GM15510 (cell line): ENCODE data around the gene DENND6B.

ENCODE experiments used
- POLR2A ChIP-seq: IDR thresholded peaks from 3 replicates; pipeline ENCODE4 v1.6.1; 2011; ENCODE audit warnings: borderline replicate concordance; ENCODE audit not compliant: insufficient read length; ENCODE audit errors: extremely low read depth

DENND6B gene

DNA sequence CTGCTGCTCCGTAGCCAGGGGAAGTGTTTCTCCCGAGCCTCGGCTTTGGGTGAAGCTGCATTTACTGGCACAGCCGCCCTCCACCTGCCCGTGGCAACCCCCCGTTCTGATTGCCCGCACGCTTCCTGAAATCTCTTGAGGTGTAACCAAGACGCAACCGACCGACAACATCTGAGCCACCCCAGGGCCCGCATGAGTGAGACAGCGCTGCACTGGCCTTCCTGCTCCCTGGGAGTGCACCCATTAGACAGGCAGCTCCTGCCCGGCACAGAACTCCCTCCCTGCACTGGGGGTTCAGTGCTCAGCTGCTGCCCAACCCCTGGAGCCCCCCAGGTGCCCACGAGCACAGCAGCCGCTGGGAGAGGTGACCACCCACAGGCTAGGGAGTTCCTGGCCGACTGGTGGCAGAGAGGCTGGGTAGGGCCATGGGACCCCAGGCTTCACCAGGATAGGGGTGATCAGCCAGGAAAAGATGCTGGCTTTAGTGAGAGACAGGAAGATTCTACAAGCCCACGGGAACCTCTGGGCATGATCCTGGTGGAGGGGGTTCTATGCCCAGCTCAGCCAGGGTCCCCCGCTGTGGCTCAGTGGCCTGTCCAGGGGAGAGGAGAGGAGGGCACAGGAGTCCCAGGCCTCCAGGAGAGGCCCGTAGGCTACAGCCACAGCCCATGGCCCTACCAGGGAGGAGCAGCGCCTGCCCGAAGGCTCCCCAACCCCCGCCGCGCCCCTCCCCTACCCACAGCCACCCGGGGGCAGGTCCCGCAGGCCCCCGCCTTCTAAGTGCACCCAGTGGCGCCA lies 34.0 kb downstream of the DENND6B start:
- TF ChIP-seq POLR2A: no peak

DNA sequence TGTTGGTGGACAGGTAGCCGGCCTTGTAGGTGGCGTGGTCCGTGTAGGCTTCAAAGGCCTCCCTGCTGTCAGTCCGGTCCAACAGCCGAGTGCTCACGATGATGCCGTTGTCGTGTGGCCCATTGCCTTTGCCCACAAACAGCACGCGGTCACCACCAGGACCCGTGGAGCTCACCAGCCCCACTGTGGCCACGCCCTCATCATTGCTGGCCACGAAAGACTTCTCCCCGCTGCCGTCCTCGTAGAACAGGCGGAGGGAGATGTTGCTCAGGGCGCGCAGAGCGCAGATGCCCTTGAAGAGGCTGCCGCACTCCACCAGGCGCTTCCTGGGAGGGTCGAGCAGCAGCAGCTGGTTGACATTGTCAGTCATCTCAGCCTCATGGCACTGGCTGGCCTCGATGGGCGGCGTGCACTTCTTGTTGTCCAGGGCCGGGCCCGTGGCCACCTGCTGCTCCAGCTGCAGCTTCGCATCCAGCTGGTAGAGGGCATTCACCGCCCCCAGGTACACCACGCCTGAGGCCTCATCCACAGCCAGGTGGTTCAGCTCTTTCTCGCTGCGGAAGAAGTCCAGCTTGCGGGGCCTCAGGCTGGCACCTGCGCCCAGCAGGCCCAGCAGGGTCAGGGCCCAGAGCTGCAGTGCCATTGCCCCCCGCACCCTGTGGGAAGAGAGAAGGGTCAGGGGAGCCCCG lies 36.7 kb downstream of the DENND6B start:
- TF ChIP-seq POLR2A: no peak

DNA sequence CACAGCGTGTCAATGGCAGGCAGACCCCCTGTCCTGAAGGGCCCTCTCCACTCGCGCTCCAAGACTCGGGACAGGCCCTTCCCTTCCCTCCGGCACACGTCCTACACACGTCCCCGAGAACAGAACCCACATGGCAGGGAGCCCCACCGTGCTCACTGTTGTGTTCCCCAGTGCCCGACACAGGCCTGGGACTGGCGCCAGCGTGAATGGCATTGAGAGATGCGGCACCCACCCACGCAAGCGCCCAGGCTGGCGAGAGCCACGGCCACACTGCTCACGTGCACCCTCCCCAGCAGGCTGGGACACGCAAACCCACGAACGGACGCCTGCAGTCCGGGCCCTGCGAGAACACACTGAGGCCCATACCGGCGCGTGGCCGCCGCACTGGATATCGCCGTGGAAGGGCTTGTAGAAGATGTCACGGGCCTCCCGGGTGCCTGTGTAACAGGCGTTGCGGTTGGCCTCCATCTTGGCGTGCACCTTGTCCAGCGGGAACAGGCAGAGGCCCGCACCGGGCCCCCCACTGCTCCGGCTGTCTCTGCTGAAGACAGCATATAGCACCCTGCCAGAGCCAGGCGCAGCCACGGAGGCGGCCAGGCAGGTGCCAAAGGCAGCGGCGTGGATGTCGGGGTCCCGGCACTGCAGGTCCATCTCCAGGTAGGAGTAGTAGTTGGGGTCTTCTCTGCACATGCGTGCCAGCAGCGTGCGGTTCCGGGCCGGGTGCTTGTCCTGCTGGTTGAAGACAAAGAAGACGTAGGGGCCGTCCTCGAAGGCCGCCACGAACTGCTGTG lies 37.5 kb downstream of the DENND6B start:
- no peak for TF ChIP-seq POLR2A

DNA sequence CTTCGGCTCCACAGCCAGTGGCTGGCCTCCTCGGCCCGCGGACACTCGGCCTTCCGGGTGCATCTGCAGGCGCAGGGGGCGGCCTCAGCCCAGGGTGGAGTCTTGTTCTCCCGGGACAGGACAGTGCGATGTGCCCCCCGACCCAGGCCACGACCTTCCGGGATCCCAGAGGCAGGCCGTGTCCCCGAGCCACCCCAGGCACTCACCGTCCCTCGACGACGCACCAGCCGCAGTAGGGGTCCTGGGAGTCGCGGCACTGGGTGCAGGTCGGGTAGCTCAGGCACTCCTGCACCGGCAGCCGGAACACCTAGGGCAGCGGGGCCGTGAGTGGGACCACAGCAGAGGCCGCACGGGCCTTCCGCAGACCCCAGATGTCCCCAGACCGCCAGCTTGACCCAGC lies 39.1 kb downstream of the DENND6B start:
- no peak for TF ChIP-seq POLR2A

DNA sequence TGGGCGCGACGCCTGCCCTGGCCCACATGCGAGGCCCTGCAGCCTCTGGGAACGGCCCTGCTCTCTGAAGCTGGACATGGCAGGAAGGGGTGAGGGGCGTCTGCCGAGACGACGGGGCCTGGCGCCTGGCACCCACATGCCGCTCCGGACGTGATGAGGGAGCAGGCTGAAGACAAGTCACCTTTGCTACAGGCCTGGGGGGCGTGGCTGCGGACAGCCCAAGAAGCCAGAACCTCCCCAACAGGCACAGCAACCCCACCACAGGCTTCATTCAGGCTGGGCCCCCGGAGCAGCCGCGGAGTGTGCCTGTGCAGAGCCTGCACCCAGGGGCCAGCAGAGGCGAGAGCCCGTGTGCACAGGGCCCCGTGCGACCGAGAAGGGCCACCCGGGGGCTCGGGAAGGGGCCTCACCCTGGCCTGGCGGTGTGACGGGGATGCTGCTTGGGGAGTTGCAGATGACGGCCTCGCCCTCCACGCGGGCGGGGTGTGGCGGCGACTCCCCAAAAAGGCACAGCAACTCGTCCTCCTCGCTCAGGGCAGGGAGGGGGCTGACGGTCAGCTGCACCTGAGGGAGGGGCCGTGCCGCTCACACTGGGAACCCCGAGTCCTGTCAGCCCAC lies 40.0 kb downstream of the DENND6B start:
- no peak for TF ChIP-seq POLR2A

DNA sequence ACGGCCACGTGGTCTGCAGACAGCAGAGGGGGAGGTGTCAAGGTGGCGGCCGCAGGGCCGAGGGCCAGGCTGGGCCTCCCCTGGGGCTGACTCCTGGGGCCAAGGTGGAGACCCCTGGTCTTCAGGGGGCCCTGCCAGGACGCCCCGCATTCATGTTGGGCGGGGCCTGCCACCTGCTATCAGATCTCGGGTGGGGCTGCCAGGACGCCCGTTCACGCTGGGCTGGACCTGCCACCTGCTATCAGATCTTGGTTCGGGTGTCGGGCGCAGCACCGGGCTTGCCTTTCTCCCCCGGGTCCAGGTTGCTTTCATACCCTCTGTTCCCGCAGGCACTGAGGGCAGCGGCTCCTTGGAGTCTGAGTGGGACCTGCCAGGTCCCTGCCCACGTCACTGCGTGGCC lies 40.5 kb downstream of the DENND6B start:
- TF ChIP-seq POLR2A: no peak

DNA sequence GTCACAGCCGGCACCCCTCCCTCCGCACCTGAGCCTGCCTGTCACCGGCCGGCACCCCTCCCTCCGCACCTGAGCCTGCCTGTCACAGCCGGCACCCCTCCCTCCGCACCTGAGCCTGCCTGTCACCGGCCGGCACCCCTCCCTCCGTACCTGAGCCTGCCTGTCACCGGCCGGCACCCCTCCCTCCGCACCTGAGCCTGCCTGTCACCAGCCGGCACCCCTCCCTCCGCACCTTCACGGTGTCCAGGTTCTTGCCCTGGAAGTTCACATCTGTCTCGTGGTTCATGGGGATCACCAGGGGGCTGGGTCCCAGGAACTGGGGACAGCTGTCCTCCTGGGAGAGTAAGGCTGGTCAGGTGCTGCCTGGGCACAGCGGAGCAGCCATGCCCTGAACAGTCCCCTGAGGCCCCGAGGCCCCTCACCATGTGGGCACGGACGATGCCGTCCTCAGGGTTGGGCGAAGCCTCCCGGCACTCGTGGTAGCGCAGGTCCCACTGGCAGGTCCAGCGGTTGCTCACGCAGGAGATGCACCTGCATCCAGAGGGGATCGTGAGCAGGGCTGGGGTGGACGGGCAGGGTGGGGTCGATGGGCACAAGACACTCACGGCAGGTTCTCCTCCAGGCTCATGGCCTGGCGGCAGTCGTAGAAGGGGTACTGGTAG lies 41.1 kb downstream of the DENND6B start:
- TF ChIP-seq POLR2A: no peak

DNA sequence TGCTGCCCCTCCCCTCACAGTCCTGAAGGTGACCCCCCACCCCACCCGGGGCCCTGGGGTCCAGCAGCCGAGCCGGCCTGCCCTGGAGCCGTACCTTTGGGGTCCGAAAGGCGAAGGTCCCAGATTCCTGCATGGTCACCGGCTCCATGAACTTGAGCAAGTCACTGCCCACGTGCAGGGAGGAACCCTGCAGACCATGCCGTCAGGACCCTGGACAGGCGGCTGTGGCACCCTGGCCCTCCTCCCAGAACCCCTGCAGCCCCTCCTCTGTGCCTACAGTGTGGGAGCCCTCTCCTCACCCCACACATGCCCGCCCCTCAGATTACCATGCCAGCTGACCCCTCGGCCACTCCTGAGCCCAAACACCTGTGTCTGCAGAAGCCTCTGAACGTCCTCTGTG lies 42.3 kb downstream of the DENND6B start:
- no peak for TF ChIP-seq POLR2A

DNA sequence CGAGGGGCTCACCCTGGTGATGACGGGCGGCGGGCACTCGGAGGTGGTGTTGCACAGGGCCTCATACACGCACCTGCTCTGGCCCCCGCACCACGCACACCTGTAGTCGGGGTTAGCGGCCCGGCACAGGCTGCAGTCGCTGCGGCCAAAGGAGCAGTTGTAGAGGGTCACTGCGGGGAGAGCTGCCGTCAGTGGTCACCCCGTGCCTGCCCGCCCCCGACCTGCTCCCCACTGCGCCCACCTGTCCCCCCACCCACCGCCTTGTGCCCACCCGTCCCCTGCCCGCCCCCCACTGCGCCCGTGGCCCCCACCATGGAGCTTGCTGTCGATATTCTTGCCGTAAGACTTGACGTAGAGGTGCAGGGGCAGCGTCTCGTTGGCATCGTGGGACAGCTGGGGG lies 43.0 kb downstream of the DENND6B start:
- no peak for TF ChIP-seq POLR2A

DNA sequence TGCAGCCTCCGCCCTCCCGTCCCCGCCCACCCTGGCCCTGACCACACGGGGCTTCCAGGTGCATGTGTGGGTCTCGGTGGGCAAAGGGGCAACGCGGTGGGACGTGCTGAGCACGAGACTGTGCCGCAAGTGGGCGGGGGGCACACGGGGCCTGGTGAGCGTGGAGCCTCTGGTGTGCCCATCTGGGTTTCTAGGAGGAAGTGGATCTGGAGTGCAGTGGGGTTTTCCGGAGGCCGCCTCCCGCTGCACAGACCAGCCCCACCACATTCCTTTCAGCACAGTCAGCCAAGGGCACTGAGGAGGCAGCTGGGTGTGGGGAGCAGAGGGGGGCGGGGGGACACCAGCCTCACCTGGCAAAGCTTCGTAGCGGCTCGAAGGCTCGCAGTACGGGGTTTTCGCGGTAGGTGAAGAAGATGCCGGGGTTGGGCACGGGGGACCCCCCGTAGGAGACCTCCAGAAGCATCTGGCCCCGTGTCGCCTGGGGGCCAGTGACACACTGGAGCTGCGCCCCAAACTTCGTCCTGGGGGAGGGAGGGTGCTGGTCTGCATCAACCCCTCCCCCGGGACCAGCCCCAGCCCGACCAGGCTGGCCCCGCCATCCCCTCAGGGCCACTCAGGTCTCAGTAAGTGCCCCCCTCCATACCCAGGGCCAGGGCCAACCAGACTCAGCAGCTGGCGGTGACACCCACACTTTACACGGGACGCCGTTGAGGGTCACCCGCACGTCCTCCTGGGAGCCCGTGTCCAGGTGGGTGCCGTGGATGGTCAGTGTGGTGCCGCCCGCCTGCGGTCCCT lies 44.3 kb downstream of the DENND6B start:
- TF ChIP-seq POLR2A: no peak

DNA sequence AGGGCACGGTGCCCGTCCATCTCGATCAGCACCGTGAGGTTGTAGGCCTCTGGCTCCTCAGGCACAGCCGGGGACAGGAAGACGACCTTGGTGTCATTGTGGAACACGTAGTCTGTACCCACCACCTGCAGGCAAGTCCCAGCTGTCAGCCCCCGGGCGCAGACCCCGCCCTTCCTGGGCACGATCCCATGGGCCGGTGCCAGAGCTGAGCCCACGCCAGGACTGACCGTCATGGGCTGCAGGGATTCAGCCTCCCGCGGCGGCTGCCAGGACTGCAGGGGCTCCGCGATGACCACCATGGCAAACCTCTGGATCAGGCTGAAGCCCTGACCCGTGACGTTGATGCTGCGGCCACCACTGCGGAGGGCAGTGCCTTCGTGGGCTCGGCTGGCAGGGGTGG lies 44.9 kb downstream of the DENND6B start:
- TF ChIP-seq POLR2A: no peak

DNA sequence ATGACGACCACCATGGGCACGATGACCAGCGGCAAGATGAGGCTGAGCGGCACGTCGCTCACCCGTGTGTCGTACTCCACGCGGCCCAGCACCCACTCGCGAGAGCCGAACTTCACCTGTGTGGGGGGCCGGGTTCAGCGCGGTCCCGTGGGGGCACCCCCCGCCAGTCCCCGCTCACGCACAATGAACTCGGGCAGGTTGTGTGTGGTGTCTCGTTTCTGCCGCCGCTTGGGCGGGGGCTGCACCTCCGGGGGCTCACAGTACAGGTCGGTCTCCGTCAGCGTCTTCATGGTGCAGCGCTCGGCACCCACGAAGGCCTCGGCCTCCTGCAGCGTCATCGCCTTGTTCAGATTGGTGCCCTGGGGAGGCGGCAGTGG lies 45.4 kb downstream of the DENND6B start:
- TF ChIP-seq POLR2A: no peak

DNA sequence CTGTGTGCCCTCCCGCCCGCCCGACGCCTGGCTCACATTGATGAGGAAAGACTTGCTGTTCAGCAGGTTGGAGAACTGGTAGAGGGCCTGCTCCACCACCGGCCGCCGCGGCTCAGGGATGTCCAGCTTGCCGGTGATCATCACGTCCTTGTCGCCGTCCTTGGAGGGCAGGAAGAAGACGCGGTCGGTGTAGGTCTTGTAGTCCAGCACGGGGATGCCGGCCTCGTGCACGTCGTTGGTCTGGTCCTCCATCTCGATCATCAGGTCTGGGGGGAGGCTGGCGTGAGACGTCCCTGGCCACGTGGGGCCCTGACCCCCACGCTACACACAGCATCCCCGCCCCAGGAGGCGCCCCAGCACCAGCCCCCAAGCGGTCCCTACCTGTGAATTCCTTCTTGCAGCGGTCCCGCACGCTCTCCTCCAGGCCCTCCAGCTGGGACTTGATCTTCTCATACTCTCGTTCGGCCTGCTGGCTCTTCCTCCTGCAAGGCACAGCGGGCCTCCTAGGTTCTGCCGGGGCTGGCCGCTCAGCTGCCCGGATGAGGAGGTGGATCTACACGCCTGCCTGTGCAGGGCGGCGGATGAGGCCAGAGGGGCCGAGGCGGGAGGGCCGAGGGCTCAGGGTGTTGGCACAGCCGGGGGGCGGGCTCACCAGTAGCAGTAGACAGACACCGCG lies 46.0 kb downstream of the DENND6B start:
- TF ChIP-seq POLR2A: no peak
